Kidney (tissue), 14 donors: ENCODE results near the gene KY. TPM values are rescaled to one million over a fixed set of nuclear protein-coding genes. Genes with fewer than 3 reads are reported as not detected.

Source experiments
- DNase-seq, 5 donors: peaks; one replicate each; pipeline ENCODE4 v3.0.0-alpha.2; 2013 to 2020
- FAIRE-seq: peaks from 2 replicates; lab custom pipeline; 2012; peaks lifted over from hg19 to GRCh38; lab: Jason Lieb, UNC
- H3K27ac ChIP-seq, 2 donors: one replicate each; pipeline ENCODE4 v1.7.0; 2013; ENCODE audit warnings: low read depth in 2 of 2, low read length in 2 of 2, inconsistent platforms in 1 of 2
- H3K27me3 ChIP-seq: one replicate; pipeline ENCODE4 v1.7.1; 2013; ENCODE audit warnings: low read length, inconsistent platforms; ENCODE audit not compliant: control insufficient read depth, insufficient read depth
- H3K36me3 ChIP-seq, 3 donors: one replicate each; pipeline versions ENCODE4 v1.7.0 to v1.7.1; 2013; ENCODE audit warnings: low read length in 3 of 3, control low read depth in 1 of 3, inconsistent platforms in 1 of 3; ENCODE audit not compliant: insufficient read depth in 3 of 3, control insufficient read depth in 2 of 3
- H3K4me1 ChIP-seq, 3 donors: one replicate each; pipeline versions ENCODE4 v1.7.0 to v1.7.1; 2013; ENCODE audit warnings: low read length in 3 of 3, inconsistent platforms in 1 of 3, low read depth in 1 of 3; ENCODE audit not compliant: control insufficient read depth in 2 of 3, insufficient read depth in 2 of 3
- H3K4me3 ChIP-seq, 3 donors: one replicate each; pipeline versions ENCODE4 v1.7.0 to v1.8.1; 2013; ENCODE audit warnings: low read length in 3 of 3, control low read depth in 1 of 3, inconsistent platforms in 1 of 3
- H3K9ac ChIP-seq, 3 donors: one replicate each; pipeline versions ENCODE4 v1.7.0 to v1.7.1; 2013; ENCODE audit warnings: low read length in 3 of 3, control low read depth in 1 of 3, inconsistent platforms in 1 of 3
- H3K9me3 ChIP-seq, 3 donors: one replicate each; pipeline versions ENCODE4 v1.7.0 to v1.7.1; 2013; ENCODE audit warnings: low read length in 3 of 3, control low read depth in 1 of 3, inconsistent platforms in 1 of 3; ENCODE audit not compliant: control insufficient read depth in 2 of 3, insufficient read depth in 1 of 3
- intact Hi-C: fragments of 100-400 bp; cut with DNase I; formaldehyde crosslinking; loops from one replicate; pipeline ENCODE4 v1.11.1; 2022
- polyA plus RNA-seq: library from polyadenylated mRNA; stranded (reverse); fragments of 350-450 nt; fragmentation: Illumina TruSeq; extraction: RNeasy Lipid Tissue Mini Kit (QIAGEN cat#74804); gene quantifications from one replicate; pipeline ENCODE4 v1.2.3, GENCODE V29; 2014; ENCODE audit warnings: low read depth, low replicate concordance; ENCODE audit not compliant: insufficient read depth
- total RNA-seq: library from RNA; stranded (reverse); fragmentation: NEBNext Ultra II Directional; extraction: Animal tissue kit (Norgen Biotek cat#: 25700); gene quantifications from one replicate; pipeline ENCODE4 v1.2.1, GENCODE V29; 2021
- TF ChIP-seq, protein P1 (sequence below): IDR thresholded peaks from 3 replicates; pipeline ENCODE4 v1.5.1; 2012; ENCODE audit warnings: mild to moderate bottlenecking, moderate library complexity, borderline replicate concordance; ENCODE audit not compliant: insufficient read depth; ENCODE audit errors: extremely low read depth
- donor health status: control.
- donor health status: control.
- donor health status: control.
- donor health status: control.
- donor health status: control.
- donor health status: DM: yes; HTN: yes; CAD: no.
- donor health status: Normal renal cell carcinoma (clear cell type).

The KY gene
- total and polyA plus RNA-seq, 2 donors from 2014 or later, result 0.50 to 0.69 TPM

DNA sequence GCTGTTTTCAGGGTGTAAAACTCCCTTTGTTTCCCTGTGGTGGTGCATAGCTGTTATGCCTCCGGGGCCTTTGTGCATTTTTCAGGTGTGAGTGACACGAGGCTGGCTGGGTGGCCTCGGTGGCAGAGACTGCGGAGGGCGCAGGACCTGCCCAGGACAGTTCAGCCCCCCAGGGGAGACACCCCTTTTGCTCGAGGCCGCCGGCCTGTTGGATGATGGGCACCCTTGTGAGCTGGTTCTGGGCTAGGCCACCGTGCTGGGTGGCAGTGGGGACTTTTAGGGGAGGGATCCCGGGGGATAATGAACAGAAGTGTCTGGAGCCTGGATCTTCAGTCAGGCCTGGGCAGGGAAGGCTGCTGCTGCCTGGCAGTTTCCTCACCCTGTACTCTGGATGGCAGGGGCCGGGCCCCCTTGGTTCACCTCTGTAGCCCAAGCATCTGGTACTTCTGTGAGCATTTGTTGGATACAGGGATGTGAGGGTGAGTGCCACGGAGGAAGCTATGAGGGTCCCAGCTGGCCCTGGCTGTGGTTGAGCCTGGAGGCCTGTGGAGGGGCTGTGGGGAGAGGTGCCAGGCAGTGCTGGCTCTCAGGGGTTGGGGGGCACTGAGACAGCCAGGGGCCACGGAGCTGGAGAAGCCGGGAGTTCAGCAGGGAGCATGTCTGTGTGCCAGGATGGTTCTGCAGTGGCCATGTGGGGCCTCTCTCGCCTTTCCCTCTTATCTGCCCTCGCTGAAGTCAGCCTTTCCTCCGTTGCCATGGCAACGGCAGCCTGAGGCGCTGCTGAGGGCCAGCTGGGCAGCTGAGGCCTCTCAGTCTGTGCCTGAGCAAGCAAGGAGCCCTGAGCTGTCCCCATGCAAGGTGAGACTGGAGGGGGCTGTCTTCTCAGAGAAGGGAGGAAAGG lies 49.0 kb downstream of the KY start:
- Histone ChIP-seq H3K9me3 (no peaks in the 10 kb centered on the region), H3K36me3 (no peaks in the 10 kb centered on the region), H3K27ac (no peak overlapping the region), H3K9ac (no peak overlapping the region), H3K27me3 (no peaks in the 10 kb centered on the region), H3K4me1 (no peaks in the 10 kb centered on the region), H3K4me3 (no peak overlapping the region)
- intact Hi-C loops, result no loop called here
- TF ChIP-seq, protein P1, sequence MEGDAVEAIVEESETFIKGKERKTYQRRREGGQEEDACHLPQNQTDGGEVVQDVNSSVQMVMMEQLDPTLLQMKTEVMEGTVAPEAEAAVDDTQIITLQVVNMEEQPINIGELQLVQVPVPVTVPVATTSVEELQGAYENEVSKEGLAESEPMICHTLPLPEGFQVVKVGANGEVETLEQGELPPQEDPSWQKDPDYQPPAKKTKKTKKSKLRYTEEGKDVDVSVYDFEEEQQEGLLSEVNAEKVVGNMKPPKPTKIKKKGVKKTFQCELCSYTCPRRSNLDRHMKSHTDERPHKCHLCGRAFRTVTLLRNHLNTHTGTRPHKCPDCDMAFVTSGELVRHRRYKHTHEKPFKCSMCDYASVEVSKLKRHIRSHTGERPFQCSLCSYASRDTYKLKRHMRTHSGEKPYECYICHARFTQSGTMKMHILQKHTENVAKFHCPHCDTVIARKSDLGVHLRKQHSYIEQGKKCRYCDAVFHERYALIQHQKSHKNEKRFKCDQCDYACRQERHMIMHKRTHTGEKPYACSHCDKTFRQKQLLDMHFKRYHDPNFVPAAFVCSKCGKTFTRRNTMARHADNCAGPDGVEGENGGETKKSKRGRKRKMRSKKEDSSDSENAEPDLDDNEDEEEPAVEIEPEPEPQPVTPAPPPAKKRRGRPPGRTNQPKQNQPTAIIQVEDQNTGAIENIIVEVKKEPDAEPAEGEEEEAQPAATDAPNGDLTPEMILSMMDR, result no peak
- DNase-seq (peak; percentile 67 to 93 (median 90)), FAIRE-seq (no peak)

DNA sequence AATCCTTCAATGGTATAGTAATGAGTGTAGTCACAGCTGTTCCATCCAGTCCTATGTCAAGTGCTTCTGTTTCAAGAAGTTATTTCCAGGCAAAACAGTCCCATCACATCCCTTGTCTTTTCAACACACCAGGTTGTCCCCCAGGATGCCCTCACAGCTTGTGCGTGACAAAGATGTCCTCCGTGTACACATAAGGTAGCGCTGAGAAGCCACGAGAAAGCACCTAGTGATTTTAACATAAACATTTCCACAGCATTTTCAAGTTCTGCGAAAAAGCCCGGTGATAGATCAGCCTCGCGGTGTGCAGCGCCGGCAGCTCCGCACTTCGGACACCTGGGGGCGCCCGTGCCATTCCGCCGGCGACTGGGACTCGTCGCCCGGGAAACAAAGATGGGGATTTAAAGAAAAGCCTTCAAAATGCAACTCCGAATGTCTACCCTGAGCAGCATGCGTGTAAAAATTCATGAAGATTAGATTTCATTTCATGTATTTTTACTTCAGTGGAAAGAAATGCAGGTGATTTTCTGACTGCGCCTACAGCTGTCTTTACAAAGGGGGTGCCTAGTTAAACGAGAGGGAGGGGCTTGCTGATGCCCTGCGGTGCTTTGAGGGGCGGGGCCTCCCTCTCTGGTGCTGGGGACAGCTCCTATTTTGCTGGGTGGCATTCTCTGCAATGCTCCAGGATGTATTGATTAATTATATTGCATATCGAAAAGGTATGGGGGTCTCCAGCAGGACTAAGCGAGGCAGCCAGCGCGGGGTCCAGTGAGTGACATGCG lies 49.9 kb downstream of the KY start:
- intact Hi-C loops, result no loop called here
- no peak overlapping the region for H3K4me3 ChIP-seq

DNA sequence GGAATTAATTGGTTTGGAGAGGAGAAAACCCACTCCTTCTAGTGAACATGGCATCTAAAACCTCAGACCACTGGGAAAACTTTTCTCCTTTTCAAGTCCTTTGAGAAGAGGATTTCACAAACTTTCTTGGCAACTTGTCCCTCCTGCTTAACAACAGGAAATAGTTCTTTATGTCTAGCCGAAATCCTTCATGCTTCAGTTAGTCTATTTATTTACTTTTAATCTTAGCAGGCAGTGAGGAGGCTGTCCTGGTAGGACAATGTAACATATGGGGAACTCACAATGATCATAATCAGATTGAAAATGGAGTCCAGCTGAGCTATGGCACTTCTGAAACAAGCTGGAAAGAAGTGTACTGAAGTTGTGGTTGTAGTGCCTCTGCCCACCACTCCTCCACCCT lies 50.6 kb downstream of the KY start:
- TF ChIP-seq, protein P1, result no peak
- Histone ChIP-seq H3K9me3 (no peaks in the 10 kb centered on the region), H3K36me3 (no peaks in the 10 kb centered on the region), H3K27me3 (no peaks in the 10 kb centered on the region), H3K27ac (no peak overlapping the region), H3K4me3 (no peak overlapping the region), H3K9ac (no peak overlapping the region), H3K4me1 (no peaks in the 10 kb centered on the region)
- FAIRE-seq (no peak), DNase-seq (no peak)
- intact Hi-C loops, result no loop called here

More for the DNA sequence above, 49.9 kb downstream of the KY start:
- no peaks in the 10 kb centered on the region for H3K9me3 ChIP-seq
- no peaks in the 10 kb centered on the region for H3K4me1 ChIP-seq
- H3K27me3 ChIP-seq, result no peaks in the 10 kb centered on the region
- no peak for FAIRE-seq
- H3K36me3 ChIP-seq, result no peaks in the 10 kb centered on the region
- no peak overlapping the region for H3K27ac ChIP-seq
- peak; percentile 82 to 92 (median 87) for DNase-seq
- TF ChIP-seq, protein P1, result peak; percentile 88
- no peak overlapping the region for H3K9ac ChIP-seq
